ENCODE results near the gene TMEM150B. TPM values are rescaled to one million over a fixed set of nuclear protein-coding genes. Genes with fewer than 3 reads are reported as not detected.

TMEM150B gene
- total RNA-seq, 1 experiment from 2014 or later: not detected

DNA sequence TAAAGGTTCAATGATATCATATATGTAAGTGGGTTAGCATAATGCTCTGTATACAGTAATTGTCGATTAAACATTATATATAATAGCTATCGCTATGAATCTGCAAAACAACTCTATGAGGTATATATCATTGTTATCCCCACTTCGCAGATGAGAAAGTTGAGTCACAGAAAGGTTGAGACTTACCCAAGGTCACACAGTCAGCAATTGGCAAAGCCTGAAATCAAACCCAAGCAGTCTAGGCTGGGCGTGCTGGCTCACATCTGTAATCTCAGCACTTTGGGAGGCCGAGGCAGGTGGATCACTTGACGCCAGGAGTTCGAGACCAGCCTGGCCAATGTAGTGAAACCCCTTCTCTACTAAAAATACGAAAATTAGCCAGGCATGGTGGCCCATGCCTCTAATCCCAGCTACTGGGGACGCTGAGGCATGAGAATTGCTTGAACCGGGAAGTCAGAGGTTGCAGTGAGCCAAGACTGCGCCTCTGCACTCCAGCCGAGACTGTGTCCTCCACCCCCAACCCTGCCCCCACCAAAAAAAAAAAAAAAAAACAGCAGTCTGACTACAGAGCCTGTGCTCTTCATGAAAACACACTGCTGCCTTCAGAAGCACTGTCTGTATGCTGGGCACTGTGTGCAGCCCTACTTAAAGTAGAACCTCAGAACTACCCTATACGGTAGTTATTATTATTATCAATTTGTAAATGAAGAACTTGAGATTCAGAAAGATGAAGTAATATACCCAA is 46.6 kb downstream of the TMEM150B start:
- no peaks in the 10 kb centered on the region for H3K9me3 Mint-ChIP-seq (ENCODE audit: low read depth, unreplicated experiment)
- H3K27ac Mint-ChIP-seq (ENCODE audit: unreplicated experiment): no peak overlapping the region
- peak overlapping the region; percentile 95 for H3K4me3 Mint-ChIP-seq (ENCODE audit: low read depth, unreplicated experiment)
- CTCF ChIA-PET: no interaction called here
- TF ChIP-seq, protein P1, sequence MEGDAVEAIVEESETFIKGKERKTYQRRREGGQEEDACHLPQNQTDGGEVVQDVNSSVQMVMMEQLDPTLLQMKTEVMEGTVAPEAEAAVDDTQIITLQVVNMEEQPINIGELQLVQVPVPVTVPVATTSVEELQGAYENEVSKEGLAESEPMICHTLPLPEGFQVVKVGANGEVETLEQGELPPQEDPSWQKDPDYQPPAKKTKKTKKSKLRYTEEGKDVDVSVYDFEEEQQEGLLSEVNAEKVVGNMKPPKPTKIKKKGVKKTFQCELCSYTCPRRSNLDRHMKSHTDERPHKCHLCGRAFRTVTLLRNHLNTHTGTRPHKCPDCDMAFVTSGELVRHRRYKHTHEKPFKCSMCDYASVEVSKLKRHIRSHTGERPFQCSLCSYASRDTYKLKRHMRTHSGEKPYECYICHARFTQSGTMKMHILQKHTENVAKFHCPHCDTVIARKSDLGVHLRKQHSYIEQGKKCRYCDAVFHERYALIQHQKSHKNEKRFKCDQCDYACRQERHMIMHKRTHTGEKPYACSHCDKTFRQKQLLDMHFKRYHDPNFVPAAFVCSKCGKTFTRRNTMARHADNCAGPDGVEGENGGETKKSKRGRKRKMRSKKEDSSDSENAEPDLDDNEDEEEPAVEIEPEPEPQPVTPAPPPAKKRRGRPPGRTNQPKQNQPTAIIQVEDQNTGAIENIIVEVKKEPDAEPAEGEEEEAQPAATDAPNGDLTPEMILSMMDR (IDR thresholded peaks at IDR 0.05; ENCODE audit: unreplicated experiment): no peak
- H3K27me3 Mint-ChIP-seq (ENCODE audit: unreplicated experiment): peaks cover 18% of the 10 kb centered on the region
- intact Hi-C loops (cut with micrococcal nuclease; ENCODE audit: unreplicated experiment): no loop called here
- TSS peak; percentile 58 for BruUV-seq (replicated peaks)
- peaks cover 50% of the 10 kb centered on the region for H3K36me3 Mint-ChIP-seq (ENCODE audit: insufficient read depth, unreplicated experiment)
- no peak for DNase-seq
- peaks cover 22% of the 10 kb centered on the region for H3K4me1 Mint-ChIP-seq (ENCODE audit: low read depth, unreplicated experiment)

DNA sequence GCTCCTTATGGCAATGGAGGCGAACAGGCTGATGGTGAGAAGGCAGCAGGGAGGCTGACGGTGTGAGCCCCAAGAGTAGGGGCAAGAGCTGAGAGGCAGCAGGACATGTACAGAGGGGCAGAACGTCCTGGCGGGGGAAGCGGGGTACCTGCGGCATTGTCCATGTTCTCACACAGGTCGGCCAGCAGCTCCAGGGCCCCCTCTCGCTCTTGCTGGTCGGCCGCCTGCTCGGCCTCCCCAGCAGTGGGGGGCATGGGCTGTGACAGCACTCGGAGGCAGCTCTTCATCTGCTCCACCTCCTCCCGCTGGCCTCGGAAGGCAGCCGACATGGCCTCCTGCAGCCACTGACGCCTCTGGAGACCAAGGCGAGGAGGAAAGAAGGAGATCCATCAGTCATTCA is 47.6 kb downstream of the TMEM150B start:
- BruUV-seq (replicated peaks): no TSS peak
- H3K4me3 Mint-ChIP-seq (ENCODE audit: low read depth, unreplicated experiment): no peak overlapping the region
- peaks cover 59% of the 10 kb centered on the region for H3K36me3 Mint-ChIP-seq (ENCODE audit: insufficient read depth, unreplicated experiment)
- no peak for DNase-seq
- intact Hi-C loops (cut with micrococcal nuclease; ENCODE audit: unreplicated experiment): no loop called here
- H3K9me3 Mint-ChIP-seq (ENCODE audit: low read depth, unreplicated experiment): no peaks in the 10 kb centered on the region
- H3K27me3 Mint-ChIP-seq (ENCODE audit: unreplicated experiment): peaks cover 7% of the 10 kb centered on the region
- TF ChIP-seq, protein P1 (IDR thresholded peaks at IDR 0.05; ENCODE audit: unreplicated experiment): no peak
- CTCF ChIA-PET: no interaction called here
- no peak overlapping the region for H3K27ac Mint-ChIP-seq (ENCODE audit: unreplicated experiment)
- peaks cover 22% of the 10 kb centered on the region for H3K4me1 Mint-ChIP-seq (ENCODE audit: low read depth, unreplicated experiment)

DNA sequence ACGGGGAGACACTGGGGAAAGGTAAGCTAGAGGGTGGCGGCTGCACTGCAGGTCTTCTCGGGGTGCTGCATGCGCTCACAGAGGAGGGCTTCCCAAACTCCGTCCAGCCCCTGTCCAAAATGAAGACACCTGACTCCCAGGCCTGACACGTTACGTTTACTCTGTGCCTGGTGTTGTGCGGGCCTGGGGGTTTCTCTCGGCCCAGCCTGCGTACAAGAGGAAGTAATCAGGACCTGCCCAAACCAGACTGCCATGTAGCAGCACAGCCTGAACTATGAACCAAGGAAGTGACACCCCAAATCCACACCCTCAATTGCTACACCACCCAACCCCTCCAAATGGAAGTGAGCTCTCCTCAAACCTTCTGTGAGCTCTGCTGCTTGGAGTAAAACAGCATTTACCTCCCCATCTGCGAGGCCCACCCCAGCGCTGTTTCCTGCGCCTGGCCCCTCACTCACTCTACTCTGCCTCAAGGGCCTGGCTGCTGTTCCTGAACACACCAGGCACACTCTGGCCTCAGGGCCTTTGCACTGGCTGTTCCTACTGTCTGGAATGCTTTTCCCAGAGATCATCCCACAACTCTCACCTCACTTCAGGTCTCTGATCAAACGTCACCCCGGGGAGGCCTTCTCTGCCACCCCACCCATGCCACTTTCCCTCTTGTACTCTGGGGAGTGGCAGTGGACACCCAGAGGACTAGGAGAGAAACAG is 48.3 kb downstream of the TMEM150B start:
- CTCF ChIA-PET: no interaction called here
- no peak overlapping the region for H3K27ac Mint-ChIP-seq (ENCODE audit: unreplicated experiment)
- no TSS peak for BruUV-seq (replicated peaks)

DNA sequence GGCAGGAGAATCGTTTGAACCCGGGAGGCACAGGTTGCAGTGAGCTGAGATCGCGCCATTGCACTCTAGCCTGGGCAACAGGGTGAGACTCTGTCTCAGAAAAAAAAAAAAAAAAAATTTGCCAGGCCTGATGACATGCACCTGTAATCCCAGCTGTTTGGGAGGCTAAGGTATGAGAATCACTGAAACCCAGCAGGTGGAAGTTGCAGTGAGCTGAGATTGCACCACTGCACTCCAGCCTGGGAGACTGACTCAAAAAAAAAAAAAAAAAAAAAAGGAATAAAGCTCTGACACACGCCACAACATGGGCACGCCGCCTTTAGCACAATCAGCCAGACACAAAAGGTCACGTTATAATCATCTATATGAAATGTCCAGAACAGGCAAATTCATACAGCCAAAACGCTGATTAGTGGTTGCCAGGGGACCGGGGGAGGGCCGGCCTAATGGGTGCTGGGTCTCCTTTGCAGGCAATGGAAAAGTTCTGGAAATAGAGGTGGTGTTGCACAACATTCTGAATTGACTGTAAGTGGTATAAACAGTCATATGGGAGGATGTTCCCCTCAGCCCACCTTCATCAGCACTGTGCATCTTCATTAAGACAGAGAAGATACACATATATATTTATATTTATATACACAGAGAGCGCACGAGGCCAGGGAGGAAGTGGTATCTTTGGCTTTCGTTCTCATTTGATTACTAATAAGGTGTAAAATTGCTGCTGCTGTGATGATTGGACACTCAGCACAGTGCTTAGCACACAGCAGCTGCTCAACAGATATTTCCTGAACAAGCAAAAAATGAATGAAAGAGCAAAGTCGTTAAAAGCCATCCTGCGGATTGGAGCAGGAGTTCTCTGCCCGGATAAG is 49.1 kb downstream of the TMEM150B start:
- peaks cover 65% of the 10 kb centered on the region for H3K36me3 Mint-ChIP-seq (ENCODE audit: insufficient read depth, unreplicated experiment)
- no peak overlapping the region for H3K27ac Mint-ChIP-seq (ENCODE audit: unreplicated experiment)
- BruUV-seq (replicated peaks): no TSS peak
- intact Hi-C loops (cut with micrococcal nuclease; ENCODE audit: unreplicated experiment): no loop called here
- H3K4me1 Mint-ChIP-seq (ENCODE audit: low read depth, unreplicated experiment): peaks cover 16% of the 10 kb centered on the region
- TF ChIP-seq, protein P1 (IDR thresholded peaks at IDR 0.05; ENCODE audit: unreplicated experiment): no peak
- no peaks in the 10 kb centered on the region for H3K9me3 Mint-ChIP-seq (ENCODE audit: low read depth, unreplicated experiment)
- H3K4me3 Mint-ChIP-seq (ENCODE audit: low read depth, unreplicated experiment): no peak overlapping the region
- CTCF ChIA-PET: interaction anchor here (0.6 to 0.7 kb wide), 2 partner anchors 118 to 203 kb away, joined by 3 to 4 read pairs; no protein-coding TSS in a partner anchor
- DNase-seq: no peak
- H3K27me3 Mint-ChIP-seq (ENCODE audit: unreplicated experiment): no peaks in the 10 kb centered on the region

More for the DNA sequence above, 48.3 kb downstream of the TMEM150B start:
- TF ChIP-seq, protein P1 (IDR thresholded peaks at IDR 0.05; ENCODE audit: unreplicated experiment): no peak
- H3K4me1 Mint-ChIP-seq (ENCODE audit: low read depth, unreplicated experiment): peaks cover 22% of the 10 kb centered on the region
- H3K27me3 Mint-ChIP-seq (ENCODE audit: unreplicated experiment): peaks cover under 1% of the 10 kb centered on the region
- H3K9me3 Mint-ChIP-seq (ENCODE audit: low read depth, unreplicated experiment): no peaks in the 10 kb centered on the region
- no peak overlapping the region for H3K4me3 Mint-ChIP-seq (ENCODE audit: low read depth, unreplicated experiment)
- DNase-seq: no peak
- H3K36me3 Mint-ChIP-seq (ENCODE audit: insufficient read depth, unreplicated experiment): peaks cover 65% of the 10 kb centered on the region
- intact Hi-C loops (cut with micrococcal nuclease; ENCODE audit: unreplicated experiment): no loop called here

Data from Calu3 (cell line).